B cell (primary cell): ENCODE measurements around the gene SSBP2. TPM values are rescaled to one million over a fixed set of nuclear protein-coding genes. Genes with fewer than 3 reads are reported as not detected.

ENCODE experiments used
- ATAC-seq: fragments of 200-7000 bp; cut with Tn5 transposase; one replicate; pipeline ENCODE4 v1.10.0; 2021; ENCODE audit warnings: low read depth, mild to moderate bottlenecking, moderate number of reproducible peaks, moderate library complexity
- CTCF ChIA-PET: fragments of 350-600 bp; sonication (Branson Sonifier 250); formaldehyde crosslinking; loops from one replicate; lab custom pipeline; 2021; ENCODE audit warnings: antibody characterized with exemption, inconsistent platforms; lab: Charles Lee
- POLR2A ChIA-PET: fragments of 350-600 bp; sonication (Branson Sonifier 250); formaldehyde crosslinking; loops from one replicate; lab custom pipeline; 2021; ENCODE audit warnings: antibody characterized with exemption; lab: Charles Lee
- DNase-seq: peaks from one replicate; pipeline ENCODE4 v3.0.0; 2013
- H2AFZ ChIP-seq: 2 replicates; pipeline ENCODE4 v1.6.1; 2012; ENCODE audit warnings: mild to moderate bottlenecking, low read depth, low read length; ENCODE audit not compliant: insufficient read depth, poor library complexity, severe bottlenecking
- H3K27ac ChIP-seq, 2 donors: 1 replicate in 1 of 2; 2 replicates in 1 of 2; pipeline ENCODE4 v1.5.1; 2012 to 2013; ENCODE audit warnings: low read length in 2 of 2, mild to moderate bottlenecking in 2 of 2, moderate library complexity in 1 of 2
- H3K27me3 ChIP-seq, 4 experiments: fragments of 200-600 bp in 1 of 4; sonication (generic) in 1 of 4; replicated peaks in 1 of 4; 1 replicate in 2 of 4; 2 replicates in 2 of 4; pipeline versions ENCODE4 v1.6.1 to v1.7.0; 2013 to 2016; ENCODE audit warnings: low read length in 3 of 4, mild to moderate bottlenecking in 2 of 4, mixed read lengths in 1 of 4, moderate library complexity in 1 of 4; ENCODE audit not compliant: insufficient read depth in 4 of 4, control insufficient read depth in 3 of 4; ENCODE audit errors: control extremely low read depth in 1 of 4
- H3K36me3 ChIP-seq, 2 experiments: replicated peaks in 1 of 2; 1 replicate in 1 of 2; 2 replicates in 1 of 2; pipeline versions ENCODE4 v1.6.1 to v1.7.1; 2013; ENCODE audit warnings: low read length in 1 of 2; ENCODE audit not compliant: insufficient read depth in 2 of 2, control insufficient read depth in 1 of 2; ENCODE audit errors: control extremely low read depth in 1 of 2, extremely low read depth in 1 of 2
- H3K4me1 ChIP-seq, 2 donors: fragments of 200-600 bp in 1 of 2; sonication (generic) in 1 of 2; 1 replicate in 1 of 2; 2 replicates in 1 of 2; pipeline versions ENCODE4 v1.5.1 to v1.6.1; 2013 to 2017; ENCODE audit warnings: low read length in 2 of 2; ENCODE audit not compliant: control insufficient read depth in 2 of 2, insufficient read depth in 2 of 2
- H3K4me2 ChIP-seq: replicated peaks from 2 replicates; pipeline ENCODE3; 2012; ENCODE audit warnings: mild to moderate bottlenecking, low read depth, low read length; ENCODE audit not compliant: poor library complexity, severe bottlenecking
- H3K4me3 ChIP-seq, 5 experiments: fragments of 200-600 bp in 1 of 5; sonication (generic) in 1 of 5; 1 replicate in 3 of 5; 2 replicates in 2 of 5; pipeline versions ENCODE4 v1.5.1 to v1.7.0; 2011 to 2016; ENCODE audit warnings: low read length in 4 of 5, mild to moderate bottlenecking in 4 of 5, low read depth in 2 of 5, control low read depth in 1 of 5, moderate library complexity in 1 of 5; ENCODE audit not compliant: insufficient read depth in 1 of 5; ENCODE audit errors: control extremely low read depth in 1 of 5, extremely low read depth in 1 of 5
- H3K79me2 ChIP-seq: fragments of 200-600 bp; sonication (generic); one replicate; pipeline ENCODE4 v1.6.0; 2016; ENCODE audit warnings: low read length; ENCODE audit not compliant: control insufficient read depth, insufficient read depth
- H3K9ac ChIP-seq: fragments of 200-600 bp; sonication (generic); 2 replicates; pipeline ENCODE4 v1.6.1; 2017; ENCODE audit warnings: mild to moderate bottlenecking, low read length, moderate library complexity
- H3K9me3 ChIP-seq, 3 donors: one replicate each; pipeline versions ENCODE4 v1.6.1 to v1.7.1; 2013; ENCODE audit warnings: low read length in 2 of 3; ENCODE audit not compliant: control insufficient read depth in 2 of 3, insufficient read depth in 1 of 3; ENCODE audit errors: control extremely low read depth in 1 of 3
- H4K20me1 ChIP-seq: 2 replicates; pipeline ENCODE4 v1.6.0; 2012; ENCODE audit warnings: mild to moderate bottlenecking, low read length; ENCODE audit not compliant: insufficient read depth, control insufficient read depth, poor library complexity, severe bottlenecking
- H3K27ac Mint-ChIP-seq: one replicate; pipeline ENCODE4 v1.8.0; 2021; ENCODE audit warnings: mixed read lengths
- H3K27me3 Mint-ChIP-seq: one replicate; pipeline ENCODE4 v1.8.0; 2021; ENCODE audit warnings: mixed read lengths
- H3K4me1 Mint-ChIP-seq: one replicate; pipeline ENCODE4 v1.8.0; 2021; ENCODE audit warnings: mixed read lengths
- H3K4me3 Mint-ChIP-seq: one replicate; pipeline ENCODE4 v1.8.0; 2021; ENCODE audit warnings: mixed read lengths
- H3K9me3 Mint-ChIP-seq: one replicate; pipeline ENCODE4 v1.8.0; 2022; ENCODE audit warnings: mixed read lengths; ENCODE audit not compliant: insufficient read depth
- EZH2 ChIP-seq: IDR thresholded peaks from 2 replicates; pipeline ENCODE4 v1.6.1; 2012; ENCODE audit warnings: borderline replicate concordance, low read depth, mild to moderate bottlenecking, moderate library complexity, low read length; ENCODE audit not compliant: insufficient read depth, poor library complexity, severe bottlenecking
- intact Hi-C: fragments of 100-400 bp; cut with micrococcal nuclease; formaldehyde crosslinking; loops from one replicate; pipeline ENCODE4 v1.10.0; 2022
- polyA plus RNA-seq: library from polyadenylated mRNA; depleted of rRNA; stranded (reverse); fragments of >200 nt; gene quantifications from 2 replicates; pipeline ENCODE4 v1.2.3, GENCODE V29; 2012
- total RNA-seq, 2 donors: library from RNA; stranded (reverse); fragments of 120-200 nt in 1 of 2; gene quantifications; 1 replicate in 1 of 2; 2 replicates in 1 of 2; pipeline versions ENCODE4 v1.2.3 to v1.2.4, GENCODE V29; 2013 to 2022
- TF ChIP-seq, protein P1 (sequence below): fragments of 200-600 bp; IDR thresholded peaks from one replicate; pipeline ENCODE4 v1.8.0; 2022; ENCODE audit warnings: antibody characterized with exemption, mild to moderate bottlenecking

The SSBP2 gene
- total and polyA plus RNA-seq, 2 donors (not counting 1 experiment from before 2014, with no cell fraction given), result 40.9 to 49.6 TPM

DNA sequence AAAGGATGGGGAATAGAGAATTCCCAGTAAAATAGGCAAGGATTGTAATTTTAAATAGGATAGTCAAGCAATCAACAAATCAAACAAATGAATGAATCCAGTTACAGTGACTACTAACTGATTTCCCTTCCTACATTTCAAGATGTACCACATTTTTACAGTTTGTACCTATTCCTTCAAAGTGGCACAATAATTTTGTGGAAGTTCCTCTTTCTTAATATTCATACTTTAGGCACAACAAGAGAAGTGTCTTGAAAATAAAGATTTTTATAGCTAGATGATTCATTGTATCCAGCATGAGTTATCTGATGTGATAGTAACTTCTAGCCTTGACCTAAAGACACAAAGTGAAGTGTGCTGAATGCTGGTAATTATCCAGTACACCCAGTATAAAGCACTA lies 234.8 kb downstream of the SSBP2 start:
- H4K20me1 ChIP-seq, result no peaks in the 10 kb centered on the region
- no peak overlapping the region for H3K9ac ChIP-seq
- ChIA-PET CTCF (interaction anchor here (1.0 to 2.7 kb wide), 3 partner anchors 9 to 649 kb away, joined by 3 to 11 read pairs (median 3); partner anchors contain the start of gene SSBP2), POLR2A (no interaction called here)
- no peak overlapping the region for H3K4me3 ChIP-seq
- H2AFZ ChIP-seq, result no peak overlapping the region
- Mint-ChIP-seq H3K9me3 (no peaks in the 10 kb centered on the region), H3K4me1 (peaks cover 3% of the 10 kb centered on the region), H3K4me3 (no peak overlapping the region), H3K27ac (no peak overlapping the region), H3K27me3 (no peaks in the 10 kb centered on the region)
- no peaks in the 10 kb centered on the region for H3K79me2 ChIP-seq
- TF ChIP-seq, protein P1, sequence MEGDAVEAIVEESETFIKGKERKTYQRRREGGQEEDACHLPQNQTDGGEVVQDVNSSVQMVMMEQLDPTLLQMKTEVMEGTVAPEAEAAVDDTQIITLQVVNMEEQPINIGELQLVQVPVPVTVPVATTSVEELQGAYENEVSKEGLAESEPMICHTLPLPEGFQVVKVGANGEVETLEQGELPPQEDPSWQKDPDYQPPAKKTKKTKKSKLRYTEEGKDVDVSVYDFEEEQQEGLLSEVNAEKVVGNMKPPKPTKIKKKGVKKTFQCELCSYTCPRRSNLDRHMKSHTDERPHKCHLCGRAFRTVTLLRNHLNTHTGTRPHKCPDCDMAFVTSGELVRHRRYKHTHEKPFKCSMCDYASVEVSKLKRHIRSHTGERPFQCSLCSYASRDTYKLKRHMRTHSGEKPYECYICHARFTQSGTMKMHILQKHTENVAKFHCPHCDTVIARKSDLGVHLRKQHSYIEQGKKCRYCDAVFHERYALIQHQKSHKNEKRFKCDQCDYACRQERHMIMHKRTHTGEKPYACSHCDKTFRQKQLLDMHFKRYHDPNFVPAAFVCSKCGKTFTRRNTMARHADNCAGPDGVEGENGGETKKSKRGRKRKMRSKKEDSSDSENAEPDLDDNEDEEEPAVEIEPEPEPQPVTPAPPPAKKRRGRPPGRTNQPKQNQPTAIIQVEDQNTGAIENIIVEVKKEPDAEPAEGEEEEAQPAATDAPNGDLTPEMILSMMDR, result no peak
- no peak for TF ChIP-seq EZH2
- H3K4me1 ChIP-seq, result no peaks in the 10 kb centered on the region
- H3K9me3 ChIP-seq, result no peaks in the 10 kb centered on the region
- H3K27me3 ChIP-seq, result no peaks in the 10 kb centered on the region
- DNase-seq (no peak), ATAC-seq (no peak)
- intact Hi-C loops, result no loop called here
- peaks cover 0 to 2% of the 10 kb centered on the region in 2 experiments for H3K36me3 ChIP-seq
- H3K27ac ChIP-seq, result no peak overlapping the region
- no peak overlapping the region for H3K4me2 ChIP-seq

DNA sequence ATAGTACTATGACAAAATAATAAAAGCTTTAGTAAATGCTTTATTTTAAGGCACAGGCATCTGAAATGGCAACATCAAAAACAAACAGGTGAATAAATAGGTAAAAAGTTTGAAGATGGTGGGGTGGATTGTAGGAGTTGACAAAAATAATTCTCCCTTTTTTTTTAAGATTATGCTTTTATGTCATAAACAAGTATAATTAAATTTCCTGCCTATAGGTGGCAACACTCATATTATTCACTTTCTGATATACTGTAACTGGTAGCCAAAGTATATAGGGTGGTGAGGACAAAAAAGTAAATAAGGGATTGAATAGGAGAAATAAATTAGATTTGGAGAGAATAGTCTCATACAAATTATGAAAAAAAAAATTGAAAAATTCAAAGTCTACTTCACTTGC lies 236.9 kb downstream of the SSBP2 start:
- peaks cover 0 to 2% of the 10 kb centered on the region in 2 experiments for H3K36me3 ChIP-seq
- POLR2A ChIA-PET, result no interaction called here
- no peaks in the 10 kb centered on the region for H3K9me3 ChIP-seq
- H3K9ac ChIP-seq, result no peak overlapping the region
- Mint-ChIP-seq H3K27ac (no peak overlapping the region), H3K4me3 (no peak overlapping the region), H3K9me3 (no peaks in the 10 kb centered on the region), H3K4me1 (no peaks in the 10 kb centered on the region), H3K27me3 (no peaks in the 10 kb centered on the region)
- no peak overlapping the region for H3K4me3 ChIP-seq
- H2AFZ ChIP-seq, result no peak overlapping the region
- CTCF ChIA-PET, result no interaction called here
- TF ChIP-seq EZH2, result no peak
- TF ChIP-seq, protein P1, result peak; percentile 52
- H3K4me1 ChIP-seq, result no peaks in the 10 kb centered on the region
- H3K79me2 ChIP-seq, result no peaks in the 10 kb centered on the region
- intact Hi-C loops, result no loop called here
- DNase-seq (no peak), ATAC-seq (no peak)
- H4K20me1 ChIP-seq, result no peaks in the 10 kb centered on the region
- no peak overlapping the region for H3K4me2 ChIP-seq
- H3K27me3 ChIP-seq, result no peaks in the 10 kb centered on the region
- no peak overlapping the region for H3K27ac ChIP-seq
